Cardiac fibroblast (primary cell): ENCODE measurements around the gene C20orf96.
A peak's percentile ranks its signal among the peaks of the same experiment; 100 is the strongest.

Experiments used
- DNase-seq, 2 donors: peaks; one replicate each; pipeline versions ENCODE4 v3.0.0 to v3.0.0-alpha.2; 2010; ENCODE audit warnings: low read depth in 2 of 2
- H3K4me3 ChIP-seq, 2 donors: replicated peaks in 1 of 2; 1 replicate in 1 of 2; 2 replicates in 1 of 2; pipeline ENCODE4 v1.5.1; 2011; ENCODE audit warnings: low read depth in 2 of 2, low read length in 2 of 2, mild to moderate bottlenecking in 2 of 2, moderate library complexity in 1 of 2
- TF ChIP-seq, protein P1 (sequence below): IDR thresholded peaks from one replicate; pipeline ENCODE4 v1.5.1; 2011; ENCODE audit warnings: low read depth, mild to moderate bottlenecking, low read length, inconsistent platforms

The C20orf96 gene

DNA sequence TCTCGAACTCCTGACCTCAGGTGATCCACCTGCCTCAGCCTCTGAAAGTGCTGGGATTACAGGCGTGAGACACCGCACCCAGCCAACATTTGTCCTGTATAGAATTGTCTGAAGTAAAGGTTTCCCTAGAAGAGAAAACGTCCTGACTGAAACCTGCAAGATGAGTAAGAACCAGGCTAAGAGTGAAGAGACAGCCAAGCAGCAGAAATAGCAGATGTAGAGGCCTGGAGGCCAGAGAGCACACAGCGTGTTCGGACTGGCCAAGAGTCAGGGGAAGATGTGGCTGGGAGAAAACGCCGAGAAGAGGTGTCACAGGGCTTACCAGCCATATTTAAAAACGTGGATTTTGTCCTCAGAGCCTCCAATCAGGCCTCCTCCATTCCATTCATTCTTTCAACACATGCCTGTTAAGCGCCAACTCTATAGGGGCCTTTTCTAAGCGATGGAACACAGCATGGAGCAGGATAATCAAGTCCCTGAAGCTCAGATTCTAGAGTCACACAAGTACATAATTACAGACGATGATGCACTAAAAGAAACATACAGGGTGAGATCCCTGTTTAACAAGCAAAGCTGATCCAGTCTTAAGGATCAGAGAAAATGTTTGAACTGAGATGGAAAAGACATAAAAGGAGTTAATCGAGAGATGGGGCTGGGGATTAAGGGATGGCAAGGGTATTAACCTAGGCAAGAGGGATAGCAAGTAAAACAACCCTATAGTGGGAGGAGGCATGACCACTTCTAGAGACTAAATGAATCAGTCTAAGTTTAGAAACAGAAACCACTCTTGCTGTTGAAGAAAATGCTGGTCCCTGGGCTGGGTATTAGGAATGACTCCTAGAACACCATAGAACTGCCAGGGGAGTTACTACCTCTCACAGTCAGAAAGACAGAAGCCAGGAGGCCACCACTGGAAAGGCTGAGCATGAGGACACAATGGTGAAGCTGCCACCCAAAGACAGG is 11.6 kb upstream of the C20orf96 start:
- no peak for DNase-seq
- no peak overlapping the region for H3K4me3 ChIP-seq
- TF ChIP-seq, protein P1, sequence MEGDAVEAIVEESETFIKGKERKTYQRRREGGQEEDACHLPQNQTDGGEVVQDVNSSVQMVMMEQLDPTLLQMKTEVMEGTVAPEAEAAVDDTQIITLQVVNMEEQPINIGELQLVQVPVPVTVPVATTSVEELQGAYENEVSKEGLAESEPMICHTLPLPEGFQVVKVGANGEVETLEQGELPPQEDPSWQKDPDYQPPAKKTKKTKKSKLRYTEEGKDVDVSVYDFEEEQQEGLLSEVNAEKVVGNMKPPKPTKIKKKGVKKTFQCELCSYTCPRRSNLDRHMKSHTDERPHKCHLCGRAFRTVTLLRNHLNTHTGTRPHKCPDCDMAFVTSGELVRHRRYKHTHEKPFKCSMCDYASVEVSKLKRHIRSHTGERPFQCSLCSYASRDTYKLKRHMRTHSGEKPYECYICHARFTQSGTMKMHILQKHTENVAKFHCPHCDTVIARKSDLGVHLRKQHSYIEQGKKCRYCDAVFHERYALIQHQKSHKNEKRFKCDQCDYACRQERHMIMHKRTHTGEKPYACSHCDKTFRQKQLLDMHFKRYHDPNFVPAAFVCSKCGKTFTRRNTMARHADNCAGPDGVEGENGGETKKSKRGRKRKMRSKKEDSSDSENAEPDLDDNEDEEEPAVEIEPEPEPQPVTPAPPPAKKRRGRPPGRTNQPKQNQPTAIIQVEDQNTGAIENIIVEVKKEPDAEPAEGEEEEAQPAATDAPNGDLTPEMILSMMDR, result no peak

DNA sequence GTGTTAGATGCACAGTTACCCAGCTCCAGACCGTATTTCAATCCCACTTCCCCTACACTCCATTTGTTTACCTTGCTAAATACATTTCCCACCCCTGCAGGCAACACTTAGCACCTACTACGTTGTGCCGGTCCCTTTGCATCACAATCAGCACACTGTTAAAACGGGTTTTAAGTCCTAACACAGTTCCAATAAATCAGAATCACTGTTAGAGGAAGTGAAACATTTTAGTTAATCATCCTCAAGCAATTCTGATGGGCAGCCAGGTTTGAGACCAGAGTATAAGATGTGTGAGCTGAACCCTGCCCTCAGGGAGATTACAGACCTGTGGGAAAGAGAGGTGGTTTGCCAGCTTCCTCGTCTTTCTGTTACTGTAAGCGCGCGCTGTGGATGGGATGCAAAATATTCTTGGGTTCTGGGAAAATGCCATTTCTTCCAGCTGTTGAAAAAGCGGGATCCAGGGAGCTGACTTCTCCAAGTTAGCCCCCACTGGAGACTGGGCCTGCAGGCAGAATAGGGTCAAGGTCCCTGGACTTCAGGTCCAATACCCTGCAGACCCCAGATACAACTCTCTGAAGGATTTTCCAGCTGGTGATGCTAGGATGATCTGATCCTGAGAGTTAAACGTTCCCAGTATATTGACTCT is 9.9 kb upstream of the C20orf96 start:
- peak overlapping the region in 1 of 2 donors; percentile 92 for H3K4me3 ChIP-seq
- TF ChIP-seq, protein P1, result no peak
- peak in 1 of 2 donors; percentile 22 for DNase-seq

DNA sequence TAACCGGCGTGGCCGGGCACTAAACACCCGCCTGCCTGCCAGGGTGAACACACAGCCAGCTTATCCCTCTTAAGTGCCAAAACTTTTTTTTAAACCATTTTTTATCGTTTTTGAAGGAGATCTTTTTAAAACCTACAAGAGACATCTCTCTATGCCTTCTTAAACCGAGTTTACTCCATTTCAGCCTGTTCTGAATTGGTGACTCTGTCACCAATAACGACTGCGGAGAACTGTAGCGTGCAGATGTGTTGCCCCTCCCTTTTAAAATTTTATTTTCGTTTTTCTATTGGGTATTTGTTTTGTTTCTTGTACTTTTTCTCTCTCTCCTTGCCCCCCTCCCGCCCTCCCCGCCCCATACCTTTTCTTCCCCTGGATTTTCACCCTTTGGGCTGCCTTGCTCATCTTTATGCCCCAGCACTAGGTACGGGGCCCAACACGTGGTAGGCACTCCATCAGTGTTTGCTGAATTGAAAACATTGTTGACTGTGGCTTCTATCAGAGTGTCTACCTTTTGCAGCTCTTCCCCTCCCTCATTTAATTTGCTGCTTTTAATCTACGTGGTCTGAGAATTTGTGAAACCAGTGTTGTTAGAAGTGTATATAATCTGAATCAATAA is 8.3 kb upstream of the C20orf96 start:
- peak overlapping the region; percentile 91 to 92 for H3K4me3 ChIP-seq

DNA sequence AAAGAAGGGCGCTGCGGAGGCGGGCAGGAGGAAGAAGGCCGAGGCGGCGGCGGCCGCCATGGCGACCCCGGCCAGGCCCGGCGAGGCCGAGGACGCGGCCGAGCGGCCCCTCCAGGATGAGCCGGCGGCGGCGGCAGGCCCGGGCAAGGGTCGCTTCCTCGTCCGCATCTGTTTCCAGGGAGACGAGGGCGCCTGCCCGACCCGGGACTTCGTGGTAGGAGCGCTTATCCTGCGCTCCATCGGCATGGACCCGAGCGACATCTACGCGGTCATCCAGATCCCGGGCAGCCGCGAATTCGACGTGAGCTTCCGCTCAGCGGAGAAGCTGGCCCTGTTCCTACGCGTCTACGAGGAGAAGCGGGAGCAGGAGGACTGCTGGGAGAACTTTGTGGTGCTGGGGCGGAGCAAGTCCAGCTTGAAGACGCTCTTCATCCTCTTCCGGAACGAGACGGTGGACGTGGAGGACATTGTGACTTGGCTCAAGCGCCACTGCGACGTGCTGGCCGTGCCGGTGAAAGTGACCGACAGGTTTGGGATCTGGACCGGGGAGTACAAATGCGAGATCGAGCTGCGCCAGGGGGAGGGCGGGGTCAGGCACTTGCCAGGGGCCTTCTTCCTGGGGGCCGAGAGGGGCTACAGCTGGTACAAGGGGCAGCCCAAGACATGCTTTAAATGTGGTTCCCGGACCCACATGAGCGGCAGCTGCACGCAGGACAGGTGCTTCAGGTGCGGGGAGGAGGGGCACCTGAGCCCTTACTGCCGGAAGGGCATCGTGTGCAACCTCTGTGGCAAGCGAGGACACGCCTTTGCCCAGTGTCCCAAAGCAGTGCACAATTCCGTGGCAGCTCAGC is 7.6 kb upstream of the C20orf96 start:
- peak overlapping the region; percentile 91 to 92 for H3K4me3 ChIP-seq
- DNase-seq, result peak; percentile 77 to 78
- TF ChIP-seq, protein P1, result no peak

More for the DNA sequence above, 8.3 kb upstream of the C20orf96 start:
- DNase-seq, result no peak
- TF ChIP-seq, protein P1, result no peak

GRCh38 chr20:297098-297924 is 6.8 kb upstream of the C20orf96 start, which contains the start of gene ZCCHC3:
ZCCHC3 (plus strand) TSS chr20:297570; CDS start chr20:297587, 17 bp downstream.
- TF ChIP-seq, protein P1, result no peak
- peak within 1 kb of the TSS; percentile 91 to 92 for H3K4me3 ChIP-seq
- DNase-seq, result peak; percentile 94 to 98
